ENCODE measurements around the gene BHMT2.

Gene BHMT2

GRCh38 chr5:79133121-79133656 lies 63.6 kb downstream of the BHMT2 start:
- TF ChIP-seq REST (IDR thresholded peaks at IDR 0.05; ENCODE audit: insufficient read depth in 1 of 2, low read depth in 2 of 2, low read length in 2 of 2) = no peak
- TF ChIP-seq SIN3A (IDR thresholded peaks at IDR 0.05; ENCODE audit: borderline replicate concordance, insufficient read depth, low read length) = no peak
- TF ChIP-seq TAF1 (IDR thresholded peaks at IDR 0.05; ENCODE audit: borderline replicate concordance, insufficient read depth, low read length) = no peak
- no peak for TF ChIP-seq POLR2AphosphoS5 (IDR thresholded peaks at IDR 0.05; ENCODE audit: low read depth, low read length)
- no peak for TF ChIP-seq FOXP2 (optimal IDR thresholded peaks at IDR 0.05; ENCODE audit: borderline replicate concordance, extremely low read depth, extremely low read length, insufficient read depth)

- TF ChIP-seq SIN3A (IDR thresholded peaks at IDR 0.05; ENCODE audit: borderline replicate concordance, insufficient read depth, low read length) = no peak
- TF ChIP-seq REST (IDR thresholded peaks at IDR 0.05; ENCODE audit: insufficient read depth in 1 of 2, low read depth in 2 of 2, low read length in 2 of 2) = no peak
- TF ChIP-seq TAF1 (IDR thresholded peaks at IDR 0.05; ENCODE audit: borderline replicate concordance, insufficient read depth, low read length) = no peak
- TF ChIP-seq FOXP2 (optimal IDR thresholded peaks at IDR 0.05; ENCODE audit: borderline replicate concordance, extremely low read depth, extremely low read length, insufficient read depth) = no peak
- TF ChIP-seq POLR2AphosphoS5 (IDR thresholded peaks at IDR 0.05; ENCODE audit: low read depth, low read length) = no peak
Observed at GRCh38 chr5:79133657-79134451, 64.3 kb downstream of the BHMT2 start.

- TF ChIP-seq SIN3A (IDR thresholded peaks at IDR 0.05; ENCODE audit: borderline replicate concordance, insufficient read depth, low read length) (no peak), POLR2AphosphoS5 (IDR thresholded peaks at IDR 0.05; ENCODE audit: low read depth, low read length) (no peak), TAF1 (IDR thresholded peaks at IDR 0.05; ENCODE audit: borderline replicate concordance, insufficient read depth, low read length) (no peak), REST (IDR thresholded peaks at IDR 0.05; ENCODE audit: insufficient read depth in 1 of 2, low read depth in 2 of 2, low read length in 2 of 2) (no peak)
Observed at GRCh38 chr5:79135790-79136553, 66.4 kb downstream of the BHMT2 start.

GRCh38 chr5:79136618-79137017 lies 67.1 kb downstream of the BHMT2 start:
- TF ChIP-seq FOXP2 (optimal IDR thresholded peaks at IDR 0.05; ENCODE audit: borderline replicate concordance, extremely low read depth, extremely low read length, insufficient read depth) (no peak), POLR2AphosphoS5 (IDR thresholded peaks at IDR 0.05; ENCODE audit: low read depth, low read length) (no peak), SIN3A (IDR thresholded peaks at IDR 0.05; ENCODE audit: borderline replicate concordance, insufficient read depth, low read length) (no peak), TAF1 (IDR thresholded peaks at IDR 0.05; ENCODE audit: borderline replicate concordance, insufficient read depth, low read length) (no peak), REST (IDR thresholded peaks at IDR 0.05; ENCODE audit: insufficient read depth in 1 of 2, low read depth in 2 of 2, low read length in 2 of 2) (no peak)
